ENCODE data around the gene ZNF823.

DNA sequence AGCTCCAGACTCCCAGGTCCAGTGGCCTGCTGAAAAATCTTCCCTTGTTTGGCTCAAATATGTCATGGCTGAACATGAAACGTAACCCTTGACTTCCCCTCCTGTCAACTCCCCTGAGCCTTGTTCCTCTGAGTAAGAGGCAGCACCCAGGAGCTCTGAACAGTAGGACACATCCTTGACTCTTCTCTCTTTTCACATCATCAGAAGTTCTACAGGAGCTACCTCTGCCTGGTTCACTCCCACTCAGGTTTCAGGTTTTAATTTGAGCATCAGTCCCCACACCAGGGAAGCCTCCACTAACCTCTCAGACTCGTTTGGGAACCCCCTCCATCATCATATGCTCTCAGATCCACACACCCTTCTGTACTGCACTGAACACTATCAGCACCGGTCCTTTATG is 30.3 kb downstream of the ZNF823 start:
- TF ChIP-seq, protein P1, sequence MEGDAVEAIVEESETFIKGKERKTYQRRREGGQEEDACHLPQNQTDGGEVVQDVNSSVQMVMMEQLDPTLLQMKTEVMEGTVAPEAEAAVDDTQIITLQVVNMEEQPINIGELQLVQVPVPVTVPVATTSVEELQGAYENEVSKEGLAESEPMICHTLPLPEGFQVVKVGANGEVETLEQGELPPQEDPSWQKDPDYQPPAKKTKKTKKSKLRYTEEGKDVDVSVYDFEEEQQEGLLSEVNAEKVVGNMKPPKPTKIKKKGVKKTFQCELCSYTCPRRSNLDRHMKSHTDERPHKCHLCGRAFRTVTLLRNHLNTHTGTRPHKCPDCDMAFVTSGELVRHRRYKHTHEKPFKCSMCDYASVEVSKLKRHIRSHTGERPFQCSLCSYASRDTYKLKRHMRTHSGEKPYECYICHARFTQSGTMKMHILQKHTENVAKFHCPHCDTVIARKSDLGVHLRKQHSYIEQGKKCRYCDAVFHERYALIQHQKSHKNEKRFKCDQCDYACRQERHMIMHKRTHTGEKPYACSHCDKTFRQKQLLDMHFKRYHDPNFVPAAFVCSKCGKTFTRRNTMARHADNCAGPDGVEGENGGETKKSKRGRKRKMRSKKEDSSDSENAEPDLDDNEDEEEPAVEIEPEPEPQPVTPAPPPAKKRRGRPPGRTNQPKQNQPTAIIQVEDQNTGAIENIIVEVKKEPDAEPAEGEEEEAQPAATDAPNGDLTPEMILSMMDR (IDR thresholded peaks at IDR 0.05; ENCODE audit: poor library complexity) = no peak
- TF ChIP-seq EZH2 (IDR thresholded peaks at IDR 0.05; ENCODE audit: borderline replicate concordance) = no peak

All from hepatocyte (in vitro differentiated cells).